ENCODE data around the gene COL5A1. TPM values are rescaled to one million over a fixed set of nuclear protein-coding genes. Genes with fewer than 3 reads are reported as not detected.

Gene COL5A1
- total RNA-seq, 5 donors from 2014 or later (not counting 1 experiment from before 2014, with no cell fraction given), result 0.18 to 2.3 (median 1.7) TPM

- Histone ChIP-seq H3K27me3 (replicated peaks in 1 of 2; ENCODE audit: control insufficient read depth in 2 of 2, extremely low read depth in 1 of 2, insufficient read depth in 2 of 2, low read length in 1 of 2) (peaks cover 0 to 26% of the 10 kb centered on the region in 2 experiments), H3K27ac (ENCODE audit: low read length) (no peak overlapping the region), H3K4me1 (ENCODE audit: control insufficient read depth in 1 of 2, extremely low read depth in 1 of 2, insufficient read depth in 2 of 2, low read length in 2 of 2) (no peaks in the 10 kb centered on the region), H3K9me3 (no peaks in the 10 kb centered on the region), H3K36me3 (ENCODE audit: control insufficient read depth in 2 of 2, extremely low read depth in 1 of 2, insufficient read depth in 1 of 2, low read length in 1 of 2) (no peaks in the 10 kb centered on the region), H3K4me3 (ENCODE audit: control insufficient read depth in 1 of 2, extremely low read depth in 1 of 2, low read length in 1 of 2) (no peak overlapping the region)
- DNase-seq (peak in 1 of 35 experiments; percentile 16), ATAC-seq (replicated peaks in 1 of 4) (no peak)
- Mint-ChIP-seq H3K36me3 (no peaks in the 10 kb centered on the region), H3K9me3 (peaks cover 0 to 2% (median 0%) of the 10 kb centered on the region in 3 donors), H3K4me1 (no peaks in the 10 kb centered on the region), H3K4me3 (no peak overlapping the region), H3K27me3 (peaks cover 0 to 6% of the 10 kb centered on the region in 2 donors), H3K27ac (no peak overlapping the region)
- 90% methylated on average over 18 of the region's 28 CpGs for WGBS (ENCODE audit: insufficient coverage)
- ChIA-PET CTCF (no interaction called here), POLR2A (no interaction called here)
Measured at GRCh38 chr9:134863941-134864820, 222.6 kb downstream of the COL5A1 start.

DNA sequence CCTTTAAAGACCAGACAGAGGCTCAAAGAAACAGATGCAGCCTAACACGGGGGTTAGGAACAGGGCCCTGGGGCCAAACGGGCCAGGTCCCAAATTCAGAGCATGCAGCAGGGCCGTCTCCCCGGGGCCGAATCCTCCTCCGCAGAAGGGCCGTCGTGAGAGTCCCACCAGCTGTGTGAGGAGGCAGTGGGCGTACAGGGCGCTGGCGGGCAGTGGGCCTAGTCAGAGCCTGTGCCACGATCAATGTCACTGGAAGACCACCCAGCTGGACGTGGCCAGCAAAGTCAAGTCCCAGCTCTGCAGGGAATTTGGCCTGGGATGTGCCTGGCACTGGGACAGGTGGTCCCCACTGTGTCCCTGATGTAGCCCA is 223.2 kb downstream of the COL5A1 start:
- Histone ChIP-seq H3K9me3 (no peaks in the 10 kb centered on the region), H3K4me3 (ENCODE audit: control insufficient read depth in 1 of 2, extremely low read depth in 1 of 2, low read length in 1 of 2) (no peak overlapping the region), H3K36me3 (ENCODE audit: control insufficient read depth in 2 of 2, extremely low read depth in 1 of 2, insufficient read depth in 1 of 2, low read length in 1 of 2) (no peaks in the 10 kb centered on the region), H3K27ac (ENCODE audit: low read length) (no peak overlapping the region), H3K27me3 (replicated peaks in 1 of 2; ENCODE audit: control insufficient read depth in 2 of 2, extremely low read depth in 1 of 2, insufficient read depth in 2 of 2, low read length in 1 of 2) (peaks cover 0 to 26% of the 10 kb centered on the region in 2 experiments), H3K4me1 (ENCODE audit: control insufficient read depth in 1 of 2, extremely low read depth in 1 of 2, insufficient read depth in 2 of 2, low read length in 2 of 2) (no peaks in the 10 kb centered on the region)
- H3K4me1 Mint-ChIP-seq, result no peaks in the 10 kb centered on the region
- peaks cover 0 to 8% of the 10 kb centered on the region in 2 donors for H3K27me3 Mint-ChIP-seq
- WGBS (ENCODE audit: insufficient coverage), result 80% methylated on average over 13 of the region's 13 CpGs
- H3K27ac Mint-ChIP-seq, result no peak overlapping the region
- ChIA-PET CTCF (no interaction called here), POLR2A (no interaction called here)
- ATAC-seq (replicated peaks in 1 of 4), result no peak
- peaks cover 0 to 2% (median 0%) of the 10 kb centered on the region in 3 donors for H3K9me3 Mint-ChIP-seq
- no peak overlapping the region for H3K4me3 Mint-ChIP-seq
- peak in 1 of 35 experiments; percentile 17 for DNase-seq
- H3K36me3 Mint-ChIP-seq, result no peaks in the 10 kb centered on the region

DNA sequence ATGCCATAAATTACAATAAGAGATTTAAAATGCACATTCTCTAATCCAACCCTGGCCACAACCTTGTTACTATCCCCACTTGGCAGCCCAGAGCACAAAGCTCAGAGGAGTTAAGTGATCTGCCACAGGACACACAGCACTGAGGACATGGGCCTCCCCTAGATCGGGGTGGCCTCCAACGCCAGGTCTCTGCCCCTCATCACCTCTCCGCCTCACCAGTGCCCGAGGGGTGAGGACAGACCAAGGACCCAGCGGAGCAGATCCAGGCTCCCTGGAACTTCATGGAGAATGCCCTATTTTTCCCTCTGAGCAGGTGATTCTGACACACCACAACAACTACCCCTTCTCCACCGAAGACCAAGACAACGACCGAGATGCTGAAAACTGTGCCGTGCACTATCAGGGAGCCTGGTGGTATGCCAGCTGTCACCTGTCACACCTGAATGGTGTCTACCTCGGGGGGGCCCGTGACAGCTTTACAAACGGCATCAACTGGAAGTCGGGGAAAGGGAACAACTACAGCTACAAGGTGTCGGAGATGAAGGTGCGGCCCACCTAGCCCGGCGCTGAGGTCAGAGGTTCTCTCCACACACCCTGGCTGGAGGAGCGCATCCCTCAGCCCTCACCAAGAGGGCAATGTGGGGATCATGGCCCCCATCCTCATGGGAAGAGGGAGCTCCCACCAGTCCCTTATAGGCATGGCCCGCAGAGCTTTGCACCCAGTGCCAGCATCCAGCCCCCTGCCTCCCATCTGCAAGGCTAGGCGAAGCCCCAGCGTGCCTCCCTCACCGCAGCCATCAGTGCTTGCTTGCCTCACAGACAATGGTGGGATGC is 226.5 kb downstream of the COL5A1 start:
- Mint-ChIP-seq H3K9me3 (no peaks in the 10 kb centered on the region), H3K4me3 (no peak overlapping the region), H3K27ac (no peak overlapping the region), H3K4me1 (no peaks in the 10 kb centered on the region), H3K36me3 (no peaks in the 10 kb centered on the region), H3K27me3 (peaks cover 0 to 8% of the 10 kb centered on the region in 2 donors)
- no peaks in the 10 kb centered on the region for H3K36me3 ChIP-seq (ENCODE audit: control insufficient read depth in 2 of 2, extremely low read depth in 1 of 2, insufficient read depth in 1 of 2, low read length in 1 of 2)
- H3K4me1 ChIP-seq (ENCODE audit: control insufficient read depth in 1 of 2, extremely low read depth in 1 of 2, insufficient read depth in 2 of 2, low read length in 2 of 2), result no peaks in the 10 kb centered on the region
- no peak overlapping the region for H3K27ac ChIP-seq (ENCODE audit: low read length)
- ATAC-seq (replicated peaks in 1 of 4), result no peak
- DNase-seq, result peak in 1 of 35 experiments; percentile 21
- peaks cover 0 to 26% of the 10 kb centered on the region in 2 experiments for H3K27me3 ChIP-seq (replicated peaks in 1 of 2; ENCODE audit: control insufficient read depth in 2 of 2, extremely low read depth in 1 of 2, insufficient read depth in 2 of 2, low read length in 1 of 2)
- 85% methylated on average over 19 of the region's 22 CpGs for WGBS (ENCODE audit: insufficient coverage)
- ChIA-PET CTCF (no interaction called here), POLR2A (no interaction called here)
- no peaks in the 10 kb centered on the region for H3K9me3 ChIP-seq
- H3K4me3 ChIP-seq (ENCODE audit: control insufficient read depth in 1 of 2, extremely low read depth in 1 of 2, low read length in 1 of 2), result no peak overlapping the region

GRCh38 chr9:134868751-134869553 is 227.3 kb downstream of the COL5A1 start:
- H3K27me3 Mint-ChIP-seq, result peaks cover 0 to 7% of the 10 kb centered on the region in 2 donors
- no peak overlapping the region for H3K27ac ChIP-seq (ENCODE audit: low read length)
- H3K4me3 Mint-ChIP-seq, result no peak overlapping the region
- H3K36me3 Mint-ChIP-seq, result no peaks in the 10 kb centered on the region
- no peaks in the 10 kb centered on the region for H3K36me3 ChIP-seq (ENCODE audit: control insufficient read depth in 2 of 2, extremely low read depth in 1 of 2, insufficient read depth in 1 of 2, low read length in 1 of 2)
- ATAC-seq (replicated peaks in 1 of 4), result no peak
- H3K9me3 ChIP-seq, result no peaks in the 10 kb centered on the region
- 81% methylated on average over 18 of the region's 25 CpGs for WGBS (ENCODE audit: insufficient coverage)
- H3K4me1 ChIP-seq (ENCODE audit: control insufficient read depth in 1 of 2, extremely low read depth in 1 of 2, insufficient read depth in 2 of 2, low read length in 2 of 2), result no peaks in the 10 kb centered on the region
- no peak overlapping the region for H3K27ac Mint-ChIP-seq
- DNase-seq, result peak in 1 of 35 experiments; percentile 21
- H3K4me3 ChIP-seq (ENCODE audit: control insufficient read depth in 1 of 2, extremely low read depth in 1 of 2, low read length in 1 of 2), result no peak overlapping the region
- ChIA-PET POLR2A (no interaction called here), CTCF (no interaction called here)
- H3K9me3 Mint-ChIP-seq, result no peaks in the 10 kb centered on the region
- H3K27me3 ChIP-seq (replicated peaks in 1 of 2; ENCODE audit: control insufficient read depth in 2 of 2, extremely low read depth in 1 of 2, insufficient read depth in 2 of 2, low read length in 1 of 2), result peaks cover 0 to 19% of the 10 kb centered on the region in 2 experiments
- no peaks in the 10 kb centered on the region for H3K4me1 Mint-ChIP-seq

DNA sequence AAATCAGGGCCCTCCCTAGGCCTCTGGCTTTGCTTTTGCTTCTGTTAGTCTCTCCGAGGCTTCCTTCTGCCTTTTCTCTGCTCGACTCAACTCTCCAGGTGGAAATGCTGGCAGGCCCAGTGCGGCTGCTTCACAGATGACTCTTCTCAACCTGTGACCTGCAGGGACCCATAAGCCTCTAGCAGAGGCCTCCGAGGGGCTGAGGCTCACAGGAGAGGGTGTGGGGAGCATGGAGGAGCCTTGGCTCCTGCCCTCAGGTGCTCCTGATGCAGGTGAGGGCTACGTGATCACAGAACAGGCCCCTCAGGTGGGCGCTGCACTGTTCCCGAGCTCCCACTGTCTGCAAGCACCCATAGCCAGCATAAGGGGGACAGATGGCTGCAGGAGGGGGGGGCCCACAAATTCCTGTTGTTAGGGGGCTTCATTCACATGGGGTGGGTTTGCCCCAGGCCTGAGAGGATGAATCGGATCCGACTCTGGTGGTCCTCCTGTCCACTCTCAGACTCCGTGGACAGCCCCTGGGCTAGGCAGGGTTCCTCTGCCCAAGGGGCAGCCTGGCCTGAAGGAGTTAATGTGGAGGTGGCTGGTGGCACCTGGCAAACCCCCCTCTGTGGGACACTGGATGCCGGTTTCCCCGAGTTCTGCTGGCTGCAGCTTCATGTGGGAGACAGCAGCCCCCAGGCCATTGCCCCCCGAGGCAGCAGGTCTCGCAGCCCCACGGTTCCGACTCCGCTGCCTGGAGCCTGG is 228.1 kb downstream of the COL5A1 start:
- Mint-ChIP-seq H3K36me3 (no peaks in the 10 kb centered on the region), H3K9me3 (no peaks in the 10 kb centered on the region), H3K4me1 (no peaks in the 10 kb centered on the region), H3K27ac (no peak overlapping the region), H3K4me3 (no peak overlapping the region), H3K27me3 (peaks cover 0 to 2% of the 10 kb centered on the region in 2 donors)
- Histone ChIP-seq H3K27me3 (replicated peaks in 1 of 2; ENCODE audit: control insufficient read depth in 2 of 2, extremely low read depth in 1 of 2, insufficient read depth in 2 of 2, low read length in 1 of 2) (peaks cover 0 to 12% of the 10 kb centered on the region in 2 experiments), H3K4me3 (ENCODE audit: control insufficient read depth in 1 of 2, extremely low read depth in 1 of 2, low read length in 1 of 2) (no peak overlapping the region), H3K4me1 (ENCODE audit: control insufficient read depth in 1 of 2, extremely low read depth in 1 of 2, insufficient read depth in 2 of 2, low read length in 2 of 2) (no peaks in the 10 kb centered on the region), H3K27ac (ENCODE audit: low read length) (no peak overlapping the region), H3K36me3 (ENCODE audit: control insufficient read depth in 2 of 2, extremely low read depth in 1 of 2, insufficient read depth in 1 of 2, low read length in 1 of 2) (no peaks in the 10 kb centered on the region), H3K9me3 (no peaks in the 10 kb centered on the region)
- ATAC-seq (replicated peaks in 1 of 4), result no peak
- DNase-seq, result peak in 1 of 35 experiments; percentile 22
- ChIA-PET POLR2A (no interaction called here), CTCF (no interaction called here)
- WGBS (ENCODE audit: insufficient coverage), result 92% methylated on average over 6 of the region's 17 CpGs

All from T-cell (primary cell).